GM21786 (cell line): ENCODE results near the gene SERPINA4.

ENCODE experiments used
- ATAC-seq: cut with Tn5 transposase; IDR thresholded peaks from one replicate; pipeline ENCODE4 v1.9.1; 2021; ENCODE audit not compliant: unreplicated experiment

Gene SERPINA4

DNA sequence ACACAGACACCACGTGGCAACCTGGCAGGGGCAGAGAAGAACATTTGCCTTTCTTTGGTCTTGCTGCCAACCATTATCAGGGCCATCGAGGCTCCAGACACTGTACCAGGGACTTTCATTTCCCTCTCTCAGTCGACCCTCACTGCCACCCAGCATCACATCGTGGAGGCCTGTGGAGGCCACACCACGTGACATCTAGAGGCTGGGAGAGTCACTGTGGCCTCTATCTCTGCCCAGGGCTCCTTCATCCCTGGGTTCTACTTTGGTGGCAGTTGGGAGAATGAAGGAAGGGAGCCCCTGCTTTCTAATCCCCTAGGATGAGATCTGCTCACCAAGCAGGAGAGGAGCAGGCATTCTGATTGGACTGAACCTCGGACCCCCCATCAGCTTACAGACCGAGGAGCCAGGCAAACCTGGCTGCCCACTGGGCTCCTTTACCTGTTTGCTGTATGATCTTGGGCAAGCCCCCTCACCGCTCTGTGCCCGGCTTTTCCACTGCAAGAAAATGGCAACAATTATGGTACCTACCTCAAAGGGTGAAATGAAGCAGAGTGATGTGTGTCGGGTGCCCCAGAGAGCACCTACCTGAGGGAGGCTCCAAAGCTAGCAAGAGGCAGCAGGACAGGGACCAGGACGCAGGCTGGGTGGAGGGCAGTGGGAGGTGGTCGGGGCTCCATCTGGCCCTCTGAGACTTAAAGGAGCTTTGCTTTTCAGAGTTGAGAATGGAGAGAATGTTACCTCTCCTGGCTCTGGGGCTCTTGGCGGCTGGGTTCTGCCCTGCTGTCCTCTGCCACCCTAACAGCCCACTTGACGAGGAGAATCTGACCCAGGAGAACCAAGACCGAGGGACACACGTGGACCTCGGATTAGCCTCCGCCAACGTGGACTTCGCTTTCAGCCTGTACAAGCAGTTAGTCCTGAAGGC is 52.7 kb downstream of the SERPINA4 start:
- ATAC-seq = no peak

DNA sequence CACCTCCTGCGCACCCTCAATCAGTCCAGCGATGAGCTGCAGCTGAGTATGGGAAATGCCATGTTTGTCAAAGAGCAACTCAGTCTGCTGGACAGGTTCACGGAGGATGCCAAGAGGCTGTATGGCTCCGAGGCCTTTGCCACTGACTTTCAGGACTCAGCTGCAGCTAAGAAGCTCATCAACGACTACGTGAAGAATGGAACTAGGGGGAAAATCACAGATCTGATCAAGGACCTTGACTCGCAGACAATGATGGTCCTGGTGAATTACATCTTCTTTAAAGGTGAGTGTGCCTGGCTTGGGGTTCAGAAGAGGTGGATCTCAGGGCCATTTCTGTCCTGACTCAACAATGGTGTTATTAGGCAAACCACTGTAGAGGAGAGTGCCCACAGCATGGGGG is 53.6 kb downstream of the SERPINA4 start:
- ATAC-seq = no peak

DNA sequence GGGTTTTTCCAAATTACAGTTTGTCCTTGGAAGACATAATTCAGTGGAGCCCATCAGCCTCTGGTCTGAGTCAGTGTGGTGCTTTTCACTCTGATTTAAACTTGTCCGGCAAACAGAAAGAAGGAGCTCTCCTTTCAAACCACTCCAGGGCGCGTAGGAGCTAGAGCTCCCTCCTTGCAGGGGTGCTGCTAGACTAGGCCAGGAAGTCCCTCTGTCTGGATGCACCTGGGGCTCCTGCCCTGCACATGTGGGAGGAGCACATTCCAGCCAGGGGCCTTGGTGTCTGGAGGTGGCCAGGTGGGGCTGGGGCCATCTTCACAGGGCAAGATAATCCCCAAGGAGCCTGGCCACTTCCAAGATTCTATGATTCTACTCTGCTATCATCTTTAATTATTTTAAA is 54.0 kb downstream of the SERPINA4 start:
- ATAC-seq = no peak

DNA sequence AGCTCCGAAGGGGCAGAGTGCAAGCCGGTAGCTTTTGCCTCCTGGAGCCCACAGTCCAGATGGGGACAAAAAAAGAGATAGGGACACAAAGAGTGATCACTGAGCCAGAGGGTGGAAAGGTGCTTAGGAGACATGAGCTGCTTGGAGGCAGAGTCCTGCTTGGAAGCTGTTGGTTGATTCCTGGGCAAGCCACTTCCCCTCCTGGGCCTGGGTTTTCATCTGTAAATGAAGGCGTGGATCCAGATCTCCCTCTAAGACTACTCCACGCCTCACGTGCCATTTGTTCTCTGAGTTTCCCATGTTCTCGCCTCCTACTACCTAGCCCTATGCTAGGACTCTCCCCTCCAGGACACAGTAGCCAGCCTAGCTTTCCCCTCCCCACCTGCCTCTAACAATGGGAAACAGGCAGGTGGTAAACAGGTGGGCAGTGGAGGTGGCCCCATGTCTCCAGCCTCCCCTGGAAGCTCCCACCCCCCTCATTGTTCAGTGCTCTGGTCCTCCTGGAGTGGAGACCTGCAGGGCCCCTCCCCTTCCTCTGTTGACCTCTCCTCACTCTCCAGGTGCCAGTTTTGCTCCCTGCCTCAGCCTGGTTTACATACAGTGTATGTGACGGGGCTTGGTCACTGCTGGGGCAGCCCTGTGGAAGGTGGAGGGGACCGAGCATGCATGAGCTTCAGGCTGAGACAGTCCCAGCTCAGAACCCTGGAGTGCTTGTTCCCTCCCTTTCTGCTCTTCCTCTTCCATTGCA is 54.8 kb downstream of the SERPINA4 start:
- no peak for ATAC-seq

DNA sequence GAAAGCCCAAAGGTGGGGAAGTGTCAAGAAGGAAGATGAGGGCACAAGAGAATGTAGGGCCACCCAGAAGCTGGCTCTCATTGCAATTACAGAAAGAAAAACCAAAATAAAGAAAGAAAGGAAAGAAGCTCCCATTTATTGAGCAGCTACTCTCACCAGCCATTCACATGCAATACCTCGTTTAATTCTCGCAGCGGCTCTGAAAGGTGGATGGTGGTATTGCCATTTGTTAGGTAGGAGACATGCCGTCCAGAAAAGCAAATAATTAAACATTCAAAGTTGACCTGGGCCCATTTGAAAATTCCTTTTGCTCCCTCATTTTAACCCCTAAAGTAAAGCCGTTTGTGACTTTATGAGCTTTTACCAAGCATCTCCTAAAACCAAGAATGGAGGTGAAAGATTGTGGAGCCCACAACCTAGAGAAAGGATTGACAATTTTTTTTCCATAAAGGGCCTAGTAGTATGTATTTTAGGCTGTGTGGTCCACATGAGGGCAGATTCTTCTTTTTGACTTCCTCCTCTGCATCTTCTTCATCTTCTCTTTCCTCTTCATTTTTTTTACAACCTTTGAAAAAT is 56.2 kb downstream of the SERPINA4 start:
- no peak for ATAC-seq

DNA sequence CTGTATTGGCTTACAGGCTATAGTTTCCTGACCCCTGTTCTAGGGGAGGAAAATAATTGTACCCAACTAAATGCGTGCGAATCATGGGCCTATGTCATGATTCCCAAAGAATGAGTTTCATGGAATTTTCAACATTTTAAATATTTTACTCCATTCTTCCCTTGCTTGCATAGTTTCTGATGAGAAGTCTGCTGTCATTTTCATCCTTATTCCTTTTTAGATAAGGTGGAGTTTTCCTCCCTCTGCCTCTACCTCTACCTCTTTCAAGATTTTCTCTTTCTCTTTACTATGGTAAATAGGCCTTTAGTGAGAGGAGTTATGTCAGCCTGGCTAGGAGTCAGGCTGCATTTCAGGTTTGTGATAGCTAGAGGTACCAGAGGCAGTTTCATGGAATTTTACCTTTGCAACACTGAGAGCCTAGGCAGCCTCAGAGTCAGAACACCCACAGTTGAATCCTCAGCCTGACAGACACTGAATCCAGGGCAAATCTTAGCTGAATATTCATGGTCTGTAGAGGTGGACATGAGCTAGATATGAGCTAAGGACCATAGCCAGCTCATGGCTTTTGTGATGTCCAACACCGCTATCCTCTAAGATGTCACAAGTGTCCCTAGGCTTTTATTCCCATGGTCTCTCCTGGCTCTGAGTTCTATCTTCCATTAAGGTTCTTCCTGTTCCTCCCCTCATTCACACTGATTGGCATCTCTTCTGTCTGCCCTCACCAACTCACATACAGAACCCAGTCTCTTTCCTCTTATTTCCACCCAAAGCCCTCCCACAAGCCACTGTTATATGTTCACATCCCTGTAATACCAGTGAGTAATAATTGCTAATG is 57.0 kb downstream of the SERPINA4 start:
- ATAC-seq = no peak

DNA sequence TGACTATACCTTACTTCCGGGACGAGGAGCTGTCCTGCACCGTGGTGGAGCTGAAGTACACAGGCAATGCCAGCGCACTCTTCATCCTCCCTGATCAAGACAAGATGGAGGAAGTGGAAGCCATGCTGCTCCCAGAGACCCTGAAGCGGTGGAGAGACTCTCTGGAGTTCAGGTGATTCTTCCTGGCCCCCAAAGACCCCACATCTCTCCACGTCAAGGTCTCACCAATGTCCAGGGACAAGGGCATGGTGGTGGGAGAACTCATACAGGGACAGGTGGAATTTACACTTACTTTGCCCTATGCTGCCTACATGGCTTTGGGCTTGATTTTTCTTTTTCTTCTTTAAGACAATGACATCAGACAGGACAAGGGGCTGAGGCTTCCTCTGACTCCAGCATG is 58.1 kb downstream of the SERPINA4 start:
- ATAC-seq = no peak
